Medulla oblongata (tissue), 1 donor: ENCODE results near the gene CREB3L4.

Experiments used
- DNase-seq: peaks from one replicate; pipeline ENCODE4 v3.0.0-alpha.2; 2015; ENCODE audit errors: extremely low spot score

Gene CREB3L4

DNA sequence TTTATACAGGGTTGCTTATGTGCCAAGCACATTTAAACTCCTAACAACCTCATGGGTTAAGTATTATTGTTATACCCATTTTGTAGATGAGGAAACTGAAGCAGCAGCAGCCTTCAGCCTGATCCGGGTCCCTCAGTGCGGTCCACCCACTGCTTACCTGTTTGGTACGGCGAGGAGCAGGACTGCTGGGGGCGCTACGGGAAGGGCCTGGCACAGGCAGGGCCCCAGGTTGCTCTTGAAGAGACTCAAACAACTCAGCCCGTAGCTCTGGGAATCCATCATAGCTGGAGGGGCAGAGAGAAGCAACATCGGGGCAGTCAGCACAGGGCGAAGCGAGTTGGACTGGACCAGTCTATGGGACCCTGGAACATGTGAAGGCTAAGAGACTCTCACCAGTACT is 30.4 kb upstream of the CREB3L4 start:
- DNase-seq = no peak

DNA sequence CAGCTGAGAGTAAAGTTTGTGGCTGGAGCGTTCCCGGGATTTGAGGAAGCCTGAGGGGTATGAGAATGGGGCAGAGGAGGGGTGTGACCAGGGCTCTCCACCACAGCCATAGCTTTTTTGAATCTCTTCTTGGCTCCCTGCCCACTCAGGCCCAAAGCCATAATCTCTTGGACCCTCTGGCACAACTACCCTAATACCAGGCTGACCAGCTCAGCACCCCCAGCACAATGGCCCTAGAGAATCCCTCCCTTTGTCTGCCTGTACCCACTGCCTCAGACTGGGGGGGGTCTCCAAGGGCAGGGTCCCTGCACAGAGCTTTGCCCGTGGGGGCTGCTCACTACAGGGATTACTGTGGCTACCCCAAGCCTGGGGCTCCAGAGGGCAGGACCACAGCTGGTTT is 28.7 kb upstream of the CREB3L4 start:
- DNase-seq = no peak

DNA sequence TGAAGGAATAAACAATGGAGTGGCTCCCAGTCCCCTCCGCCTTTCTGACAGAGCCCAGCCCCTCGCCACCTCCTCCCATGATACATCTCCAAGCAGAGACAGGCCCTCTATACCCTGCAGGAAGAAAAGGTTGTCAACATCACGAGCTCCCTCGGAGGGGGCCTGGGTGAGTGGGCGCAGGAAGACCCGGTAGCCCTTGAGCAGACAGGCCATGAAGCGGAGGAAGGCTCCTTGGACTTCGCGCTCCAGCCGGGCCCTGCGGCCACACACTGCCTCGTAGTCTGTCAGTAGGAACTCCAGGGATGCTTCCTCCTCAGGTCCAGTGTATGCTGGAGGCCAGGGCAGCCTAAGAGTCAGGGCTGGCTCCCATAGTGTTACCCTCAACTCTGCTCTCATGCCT is 28.2 kb upstream of the CREB3L4 start:
- DNase-seq = no peak

DNA sequence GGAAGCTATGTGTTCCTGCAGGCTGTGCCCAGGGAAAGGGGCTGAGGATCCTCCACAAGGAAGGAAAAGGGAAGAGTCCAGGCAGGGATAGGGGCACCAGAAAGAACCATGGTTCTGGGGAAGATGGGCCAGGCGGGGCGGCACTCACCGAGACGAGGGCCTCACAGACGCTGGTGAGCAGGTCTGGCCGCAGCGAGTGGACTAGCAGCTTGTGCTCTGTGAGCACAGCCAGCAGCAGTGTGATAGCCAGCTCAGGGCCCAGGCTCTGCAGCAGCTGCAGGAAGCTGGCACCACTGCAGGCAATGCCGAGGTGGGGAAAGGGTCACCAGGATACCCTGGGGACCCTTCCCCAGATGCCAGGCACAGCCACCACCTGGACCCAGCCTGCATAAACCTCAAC is 26.9 kb upstream of the CREB3L4 start:
- no peak for DNase-seq

DNA sequence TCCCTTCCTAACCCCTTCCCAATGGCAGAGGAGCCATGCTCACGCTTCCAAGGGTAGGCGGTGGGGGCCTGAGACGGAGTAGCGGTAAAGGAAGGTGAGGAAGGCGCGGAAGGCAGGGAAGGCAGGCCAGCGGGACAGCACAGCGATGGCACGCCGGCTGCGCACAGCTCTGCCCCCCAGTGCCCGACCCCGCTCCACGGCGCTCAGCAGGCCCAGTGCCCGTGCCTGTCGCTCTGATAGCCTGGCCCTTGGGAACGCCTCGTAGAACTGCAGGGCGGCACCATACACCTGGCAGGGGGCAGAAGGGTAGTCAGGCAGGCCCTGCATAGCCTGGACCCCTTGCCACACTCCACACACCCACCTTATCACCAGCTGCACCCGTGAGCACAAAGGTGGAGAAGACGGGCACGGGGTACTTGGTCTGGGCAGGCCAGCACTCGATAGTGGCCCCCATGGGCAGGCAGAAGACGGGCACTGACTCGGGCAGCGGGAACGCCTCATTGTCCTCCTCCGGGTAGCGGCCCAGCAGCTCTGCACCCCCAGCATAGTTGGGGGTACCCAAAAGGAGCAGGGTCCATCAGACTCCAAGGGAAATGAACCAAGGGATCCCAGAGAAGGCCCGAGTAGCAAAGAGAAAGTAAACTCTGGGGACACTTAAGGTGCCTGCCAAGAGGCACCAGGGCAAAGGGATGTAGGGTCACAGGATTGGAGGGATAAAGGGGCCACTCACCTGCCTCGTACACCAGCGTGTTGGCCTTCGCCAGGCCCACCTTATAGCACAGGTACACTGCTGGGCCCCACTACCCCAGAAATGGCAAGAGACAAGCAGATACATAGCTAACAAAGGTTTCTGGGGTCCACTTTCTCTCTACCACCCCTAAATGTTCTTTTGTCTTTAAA is 25.6 kb upstream of the CREB3L4 start:
- no peak for DNase-seq

DNA sequence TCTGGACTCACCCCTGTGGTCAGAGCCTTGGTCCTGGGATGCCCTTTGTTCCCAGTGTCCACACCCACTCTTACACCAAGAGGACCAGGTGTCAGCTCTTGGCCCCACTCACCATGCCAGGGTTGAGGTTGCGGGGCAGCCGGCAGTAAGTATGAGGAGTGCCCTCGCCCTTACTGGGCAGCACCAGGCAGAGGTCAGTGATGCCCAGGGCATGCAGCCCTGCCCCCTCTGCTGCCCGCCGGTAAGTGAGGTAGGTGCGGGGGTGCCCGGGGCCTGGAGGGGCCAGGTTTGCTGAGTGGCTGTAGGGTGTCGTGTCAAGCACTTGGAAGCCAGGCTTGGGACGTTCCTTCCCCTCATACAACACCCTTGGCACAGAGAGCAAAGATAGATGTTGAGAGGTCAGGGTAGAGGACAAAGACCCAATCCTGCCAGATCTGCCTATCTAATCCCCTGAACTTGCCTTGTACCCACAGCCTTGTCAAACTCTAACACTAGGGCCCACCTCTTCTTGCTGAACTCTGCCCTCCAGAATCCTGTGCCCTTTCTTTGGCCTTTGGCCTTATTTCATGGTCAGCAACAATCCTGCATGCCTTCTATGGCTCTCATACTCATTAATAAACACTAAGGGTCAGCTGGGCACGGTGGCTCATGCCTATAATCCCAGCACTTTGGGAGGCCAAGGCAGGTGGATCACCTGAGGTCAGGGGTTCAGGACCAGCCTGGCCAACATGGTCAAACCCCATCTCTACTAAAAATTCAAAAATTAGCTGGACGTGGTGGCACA is 24.7 kb upstream of the CREB3L4 start:
- no peak for DNase-seq

DNA sequence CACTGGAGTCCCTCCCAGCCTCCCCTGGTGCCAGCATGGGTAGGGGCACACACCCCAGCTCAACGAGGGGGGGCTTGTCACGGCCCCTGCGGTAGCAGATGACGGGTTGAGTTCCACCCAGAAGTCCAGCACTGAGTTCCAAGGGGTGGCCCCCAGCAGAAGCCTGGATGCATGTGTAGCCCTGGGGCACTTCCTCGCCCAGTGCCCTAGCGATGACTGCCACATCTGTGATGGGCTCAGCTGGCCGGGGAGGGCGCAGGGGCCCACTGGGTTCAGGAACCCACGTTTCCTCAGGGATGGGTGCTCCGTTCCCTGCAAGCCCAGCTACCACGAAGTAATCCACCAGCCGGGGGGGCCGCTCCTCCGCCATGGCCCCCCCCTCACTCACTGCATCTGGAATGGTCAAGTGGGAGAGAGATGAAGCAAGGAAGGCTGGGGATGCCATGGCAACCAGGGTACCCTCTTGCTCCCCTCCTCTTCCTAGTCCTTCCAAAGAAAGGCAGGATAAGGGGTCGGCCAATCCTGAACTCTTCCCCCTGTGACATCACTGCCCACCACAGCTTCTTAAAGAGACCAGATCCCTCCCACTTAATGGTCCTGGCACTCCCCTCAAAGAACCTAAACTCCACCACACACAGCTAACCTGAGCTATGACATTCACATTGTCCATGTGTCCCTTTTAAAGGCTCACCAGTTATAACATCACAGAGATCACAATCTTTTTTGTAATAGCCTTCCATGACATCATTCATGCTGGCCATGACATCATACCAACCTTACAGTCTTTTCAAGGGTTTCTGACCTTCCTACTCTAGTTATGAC is 23.5 kb upstream of the CREB3L4 start:
- DNase-seq = no peak

DNA sequence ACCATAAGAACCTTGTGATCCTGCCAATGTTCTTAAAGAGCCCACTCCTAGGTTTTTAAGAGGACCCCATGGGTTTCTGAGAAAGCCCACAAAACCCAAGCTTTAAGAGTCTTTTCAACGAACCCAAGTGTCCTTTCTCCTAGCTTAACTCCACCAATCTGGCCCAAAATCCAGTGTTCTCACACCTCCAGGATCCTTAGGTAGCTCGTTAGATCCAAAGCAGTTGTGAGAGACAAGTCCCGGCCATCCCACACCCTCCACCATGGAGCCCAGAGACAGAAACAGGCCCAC is 22.9 kb upstream of the CREB3L4 start:
- no peak for DNase-seq

DNA sequence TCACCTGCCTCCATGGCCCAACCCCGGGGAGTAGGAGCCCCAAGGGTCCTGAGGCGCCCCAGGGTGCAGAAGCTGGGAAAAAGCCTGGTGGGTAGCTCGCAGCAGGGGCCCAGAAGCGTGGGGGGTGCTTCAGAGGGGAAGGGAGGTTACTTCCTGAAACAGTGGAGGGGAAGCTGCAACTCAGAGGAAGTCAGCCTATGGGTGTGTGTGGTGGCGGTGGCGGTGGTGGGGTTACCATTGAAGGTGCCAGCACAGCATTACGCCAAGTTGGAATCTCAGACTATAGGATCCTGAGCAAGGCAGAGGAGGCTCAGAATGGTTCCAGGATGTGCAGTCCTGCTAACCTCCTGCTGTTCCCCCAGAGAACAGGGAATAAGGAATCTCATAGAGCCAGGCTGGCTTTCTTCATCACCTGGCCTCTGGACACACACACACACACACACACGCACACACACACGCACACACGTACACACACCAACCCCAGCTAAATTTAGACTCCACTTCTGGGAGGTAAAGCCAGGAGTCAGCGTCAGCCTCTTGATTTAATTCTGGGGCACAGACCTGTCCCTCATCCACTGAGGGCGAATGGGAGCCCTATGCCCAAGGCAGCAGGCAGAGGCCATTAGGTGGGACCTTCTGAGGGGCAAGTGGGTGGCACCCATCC is 22.4 kb upstream of the CREB3L4 start:
- peak; percentile 56 for DNase-seq

DNA sequence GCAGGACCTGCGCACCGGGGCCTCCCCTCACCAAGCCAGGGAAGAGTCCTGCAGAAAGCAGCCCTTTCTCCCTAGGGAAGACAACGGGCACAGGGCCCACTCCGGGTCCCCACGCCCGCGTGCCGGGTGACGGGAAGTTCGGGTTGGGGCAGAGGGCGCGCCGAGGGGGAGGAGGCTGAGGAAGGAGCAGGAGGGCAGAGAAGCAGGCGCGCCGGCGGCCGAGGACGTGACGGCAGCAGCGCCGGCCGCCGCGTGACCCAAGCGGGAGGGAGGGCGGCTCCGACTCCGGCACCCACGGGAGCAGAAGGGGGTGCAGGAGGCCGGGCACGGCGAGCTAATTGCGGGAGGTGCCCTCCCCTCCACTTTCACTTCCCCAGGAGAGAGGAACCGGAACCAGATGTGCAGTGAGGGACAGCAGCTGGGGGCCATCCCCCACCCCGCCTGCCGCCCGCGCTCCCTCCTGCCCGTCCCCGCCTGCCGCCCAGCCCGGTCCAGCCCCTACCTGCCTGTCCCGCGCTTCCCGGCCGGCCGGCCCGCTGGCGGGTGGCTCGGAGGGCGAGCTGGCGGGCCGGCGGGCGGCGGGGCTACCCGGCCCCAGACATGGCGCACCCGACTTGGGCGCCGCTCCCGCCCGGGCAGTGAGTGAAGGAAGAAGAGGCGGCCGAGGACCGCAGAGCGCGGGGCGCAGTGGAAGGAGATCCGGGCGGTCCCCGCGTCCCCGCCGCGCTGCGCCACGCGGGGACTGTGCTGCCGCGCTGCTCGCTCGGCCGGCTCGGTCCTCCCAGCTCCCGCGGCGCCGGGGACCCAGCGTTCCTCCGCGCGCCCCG is 21.7 kb upstream of the CREB3L4 start:
- peak; percentile 87 for DNase-seq

DNA sequence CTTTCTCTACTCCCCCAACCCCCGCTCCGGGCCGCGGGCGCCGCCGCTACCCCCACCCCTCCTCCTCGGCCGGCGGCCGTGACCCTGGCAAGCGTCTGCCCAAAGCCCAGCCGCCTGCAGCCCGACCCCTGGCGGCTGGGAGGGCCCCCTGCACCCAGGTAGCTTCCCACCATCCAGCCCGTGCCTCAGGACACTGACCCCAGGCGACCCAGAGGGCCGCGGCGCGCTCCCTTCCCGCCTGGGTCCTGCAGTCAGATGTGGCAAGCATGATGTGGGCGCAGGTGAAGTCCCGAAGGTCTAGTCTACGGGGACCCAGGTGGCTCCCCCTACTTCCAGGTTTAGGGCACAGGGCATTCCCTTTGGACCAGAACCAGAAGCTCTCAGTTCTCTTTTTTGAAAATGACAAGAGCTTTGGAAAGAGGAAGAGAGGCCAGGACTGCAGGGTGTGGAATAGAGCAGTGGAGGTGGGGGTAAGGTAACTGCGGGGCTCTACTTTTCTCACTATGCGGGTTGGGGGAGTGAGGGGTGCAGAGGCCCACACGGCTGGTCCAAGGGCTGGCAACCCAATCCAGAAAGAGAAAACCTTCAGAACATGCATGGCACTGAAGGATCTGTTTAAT is 21.0 kb upstream of the CREB3L4 start, which contains the start of gene DENND4B:
Gene DENND4B, minus strand, starts transcription at position 97 of the 620 bp plus-strand sequence. CDS start 2,344 bp downstream, outside the sequence.
- peak; percentile 91 for DNase-seq

DNA sequence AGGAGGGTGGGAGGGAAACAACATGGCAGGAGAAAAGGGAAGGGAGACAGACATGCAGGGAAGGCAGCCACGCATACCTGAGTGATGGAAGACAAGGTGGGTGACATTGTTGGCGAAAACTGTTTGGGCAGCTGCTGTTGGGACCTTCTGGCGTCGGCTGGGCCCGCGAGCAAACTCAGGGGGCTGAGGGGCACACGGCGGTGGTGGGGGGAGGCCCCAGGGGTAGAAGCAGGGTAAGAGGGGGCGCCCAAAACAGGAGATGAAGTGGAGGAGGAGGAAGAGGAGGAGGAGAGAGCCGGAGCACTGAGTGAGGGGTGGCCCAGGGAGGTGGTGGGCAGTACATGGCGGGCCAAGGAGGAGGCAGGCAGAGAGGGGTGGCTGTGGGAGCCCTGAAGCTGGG is 16.5 kb upstream of the CREB3L4 start:
- DNase-seq = no peak

DNA sequence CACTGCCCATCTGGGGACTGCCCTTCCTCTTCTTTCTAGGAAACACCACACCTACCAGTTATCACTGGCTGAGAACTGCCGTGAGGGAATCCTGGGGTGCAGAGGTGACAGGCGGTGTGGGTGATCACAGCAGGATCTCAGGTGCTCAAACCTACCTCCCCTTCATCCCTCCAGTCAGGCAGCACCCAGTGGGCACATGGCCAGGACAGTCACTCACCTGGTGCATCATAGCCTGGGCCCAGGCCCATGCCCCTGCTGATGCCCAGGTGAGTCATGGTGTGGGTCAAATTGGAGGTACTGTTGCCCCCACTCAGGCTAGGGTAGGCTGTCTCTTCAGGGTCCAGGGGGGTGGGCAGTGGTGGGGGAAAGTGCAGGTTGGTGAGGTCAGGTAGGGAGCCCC is 15.9 kb upstream of the CREB3L4 start:
- no peak for DNase-seq

DNA sequence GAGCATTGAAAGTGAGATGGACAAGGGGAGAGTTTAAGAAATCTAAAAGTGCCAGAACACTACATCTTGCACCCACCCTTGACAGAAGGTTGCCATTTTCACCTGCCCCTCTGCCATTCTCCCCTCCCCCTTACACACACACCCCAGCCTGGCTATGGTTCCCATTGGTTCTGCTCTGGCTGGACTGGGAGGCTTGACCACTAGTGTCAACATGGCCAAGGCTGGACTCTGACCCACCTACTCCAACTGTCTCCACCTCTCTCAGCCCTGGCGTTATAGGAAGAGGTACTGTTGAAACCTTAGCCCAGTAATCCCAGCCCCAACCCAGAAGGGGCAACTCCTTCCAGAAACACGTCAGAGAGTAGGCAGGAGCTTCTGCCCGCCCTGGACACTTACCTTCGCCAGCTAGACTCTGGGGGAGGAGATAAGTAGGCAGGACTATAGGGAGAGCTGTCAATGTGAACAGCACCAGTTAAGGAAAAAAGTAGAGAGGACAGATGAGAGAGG is 13.8 kb upstream of the CREB3L4 start:
- DNase-seq = no peak

DNA sequence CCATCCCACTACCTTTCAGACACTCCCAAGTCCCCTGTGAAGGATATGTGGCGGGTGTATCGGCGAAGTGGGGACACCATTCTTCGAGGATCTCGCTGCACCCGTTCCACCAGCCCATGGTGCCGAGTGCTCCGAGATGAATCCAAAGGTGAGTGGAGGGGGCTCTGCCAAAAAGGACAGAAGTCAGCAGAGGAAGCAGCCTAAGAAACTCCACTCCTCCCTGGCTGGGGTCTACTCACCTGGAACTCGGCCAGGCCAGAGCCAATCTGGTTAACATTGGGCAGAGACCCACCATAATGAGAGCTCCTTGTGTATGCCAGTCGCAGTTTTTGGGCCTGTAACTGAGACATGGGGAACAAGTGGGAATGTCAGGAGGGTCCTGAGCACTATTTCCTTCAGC is 12.9 kb upstream of the CREB3L4 start:
- no peak for DNase-seq

DNA sequence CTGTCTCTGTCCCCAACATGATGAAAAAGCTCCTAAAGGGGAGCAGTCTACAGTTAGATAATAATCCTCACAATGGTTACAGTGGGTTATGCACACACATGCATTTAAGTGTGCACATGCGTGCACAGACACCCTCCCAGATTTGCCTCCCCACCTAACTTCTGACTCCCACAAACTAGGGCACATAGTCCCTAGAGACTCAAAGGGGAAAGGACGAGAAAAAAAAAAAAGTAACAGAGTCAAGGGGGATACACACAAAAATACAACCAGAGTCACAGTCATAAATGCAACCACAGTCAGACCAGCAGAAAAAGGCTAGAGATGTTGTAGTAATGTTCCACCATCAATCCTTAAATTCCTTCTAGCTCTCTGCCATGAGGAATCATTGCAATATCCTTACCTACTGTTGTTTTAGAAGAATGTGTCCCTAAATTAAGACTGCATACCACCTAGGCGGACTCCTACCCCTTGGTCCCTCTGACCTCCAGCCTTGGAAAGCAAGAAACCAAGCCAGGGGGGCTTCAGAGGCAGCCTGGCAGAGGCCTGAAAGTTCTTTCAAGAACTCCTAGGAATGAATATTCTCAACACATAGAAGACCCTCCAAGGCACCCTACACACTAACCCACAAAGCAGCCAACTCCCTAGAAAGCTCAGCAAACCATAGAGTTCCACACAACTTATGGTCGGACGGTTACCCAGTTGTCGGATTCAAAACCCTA is 10.5 kb upstream of the CREB3L4 start:
- no peak for DNase-seq

DNA sequence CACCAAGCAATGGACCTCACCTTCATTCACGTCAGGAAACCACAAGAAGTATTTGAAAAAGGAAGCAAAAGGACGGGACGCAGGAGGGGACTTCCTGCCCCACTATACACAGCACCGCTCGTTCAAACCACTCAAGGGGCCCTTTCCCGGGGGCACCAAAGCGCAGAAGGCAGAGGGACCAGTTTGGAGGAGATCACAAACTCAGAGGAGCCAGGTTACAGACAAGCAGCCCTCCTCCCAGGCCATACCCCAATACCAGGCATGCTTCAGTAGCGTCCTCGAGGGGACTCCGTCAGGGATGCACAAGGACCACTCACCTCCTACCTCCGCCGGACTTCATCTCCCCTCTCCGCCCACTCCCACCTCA is 10.0 kb upstream of the CREB3L4 start:
- DNase-seq = no peak

DNA sequence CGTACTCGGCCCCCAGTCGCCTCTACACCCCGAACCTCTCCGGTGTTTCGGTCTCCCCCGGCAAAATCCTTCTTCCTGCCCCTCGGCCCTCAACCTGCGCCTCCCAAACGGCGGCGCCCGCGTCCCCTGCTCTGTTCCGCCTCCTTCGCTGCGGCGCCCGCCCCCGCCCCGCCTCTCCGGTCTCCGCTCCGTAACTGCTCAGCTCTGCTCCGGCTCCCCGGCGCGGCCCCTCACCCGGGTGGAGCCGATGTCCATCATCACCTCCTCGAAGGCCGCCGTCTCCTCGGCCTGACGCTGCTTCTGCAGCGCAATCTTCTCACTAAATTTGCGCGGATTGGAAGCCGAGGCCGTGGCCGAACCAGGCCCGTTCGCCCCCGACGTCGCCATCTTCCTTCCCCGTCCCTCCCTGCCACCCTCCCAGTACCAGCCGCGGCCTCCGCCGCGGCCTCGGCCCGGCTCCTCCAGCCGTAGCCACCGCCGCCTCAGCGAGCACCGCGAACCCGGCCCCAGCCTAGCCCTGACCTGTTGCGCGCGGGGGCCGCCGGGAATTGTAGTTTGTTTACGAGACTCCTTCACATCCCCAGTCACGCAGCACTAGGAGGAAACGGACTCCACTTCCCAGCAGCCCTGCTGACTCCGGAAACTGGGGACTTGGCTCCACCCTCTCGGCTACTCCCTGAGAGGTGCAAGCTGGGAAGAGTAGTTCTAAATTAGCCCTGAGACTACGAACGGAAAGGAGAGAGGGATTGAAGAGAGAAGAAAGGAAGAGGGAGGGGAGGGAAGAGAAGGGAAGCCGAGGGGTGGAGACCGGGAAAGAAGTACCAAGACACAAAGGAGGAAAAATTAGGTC is 9.4 kb upstream of the CREB3L4 start, which contains the start of gene CRTC2:
Gene CRTC2, minus strand, starts transcription at position 502 of the 850 bp plus-strand sequence. Its CDS starts 115 bp downstream, at position 387.
- peak; percentile 99 for DNase-seq

DNA sequence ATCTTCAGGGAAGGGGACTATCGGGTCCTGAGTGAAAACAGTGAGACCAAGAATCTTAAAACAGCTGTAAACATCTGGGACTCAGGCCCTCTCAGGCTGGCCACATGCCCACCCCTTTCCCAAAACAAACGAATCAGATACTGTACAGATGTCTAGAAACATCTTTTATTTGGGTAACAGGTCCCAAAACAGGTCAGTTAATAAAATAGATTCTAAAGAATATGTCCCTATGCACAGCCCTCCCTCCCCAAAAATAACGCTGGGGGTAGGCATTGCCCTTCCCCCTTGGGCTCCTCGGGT is 8.8 kb upstream of the CREB3L4 start:
- no peak for DNase-seq
